ENCODE measurements around the gene OR2L2.

OR2L2 gene

GRCh38 chr1:248046536-248046935 lies 16.7 kb downstream of the OR2L2 start, which contains the start of gene OR2L3:
Gene OR2L3 (plus strand): TSS chr1:248046836. CDS start chr1:248060682, 13,846 bp downstream.
- peak within 1 kb of the TSS; percentile 43; the same call in 1 of the 2 replicates for H3K4me3 ChIP-seq (ENCODE audit: low read length)
- peaks cover 12% of the 10 kb centered on the region for H3F3A ChIP-seq (ENCODE audit: insufficient read depth, low read length)
- no peaks in the 10 kb centered on the region; the same call in 1 of the 2 replicates for H3K9me2 ChIP-seq (replicated peaks; ENCODE audit: insufficient read depth, low read length)
- no peaks in the 10 kb centered on the region for H3K36me3 ChIP-seq (replicated peaks; ENCODE audit: insufficient read depth, low read length)
- no peak within 1 kb of the TSS for H3K9ac ChIP-seq (ENCODE audit: low read length)
- DNase-seq = no peak
- H3K9me3 ChIP-seq (replicated peaks; ENCODE audit: insufficient read depth, low read length) = no peaks in the 10 kb centered on the region
- H3K79me2 ChIP-seq (ENCODE audit: low read length) = no peaks in the 10 kb centered on the region
- no peaks in the 10 kb centered on the region for H3K27me3 ChIP-seq (replicated peaks; ENCODE audit: insufficient read depth, low read length)
- 0 out of 2 replicates have a peak within 1 kb of the TSS, but pooled peaks have one; percentile 17 for H2AFZ ChIP-seq (ENCODE audit: low read length)
- peak within 1 kb of the TSS; percentile 57 for H3K4me2 ChIP-seq (ENCODE audit: low read depth, low read length)
- no peaks in the 10 kb centered on the region for H4K20me1 ChIP-seq (ENCODE audit: insufficient read depth, low read length)
- TF ChIP-seq CTCF (IDR thresholded peaks at IDR 0.05; ENCODE audit: low read length) = no peak
- TF ChIP-seq EZH2phosphoT487 (IDR thresholded peaks at IDR 0.05; ENCODE audit: low read length) = no peak
- TF ChIP-seq EZH2 (optimal IDR thresholded peaks at IDR 0.05; ENCODE audit: low read depth, low read length) = no peak
- peaks cover 4% of the 10 kb centered on the region; the same call in 1 of the 2 replicates for H3K4me1 ChIP-seq (ENCODE audit: low read length)
- peak within 1 kb of the TSS; percentile 31; the same call in 1 of the 2 replicates for H3K27ac ChIP-seq (ENCODE audit: low read length)

GRCh38 chr1:248047008-248047407 lies 17.1 kb downstream of the OR2L2 start:
- DNase-seq = no peak
- Histone ChIP-seq H3K36me3 (replicated peaks; ENCODE audit: insufficient read depth, low read length) (no peaks in the 10 kb centered on the region), H3K4me2 (ENCODE audit: low read depth, low read length) (no peak overlapping the region), H3K79me2 (ENCODE audit: low read length) (no peaks in the 10 kb centered on the region), H3K9me2 (replicated peaks; ENCODE audit: insufficient read depth, low read length) (no peaks in the 10 kb centered on the region; the same call in 1 of the 2 replicates), H3K27me3 (replicated peaks; ENCODE audit: insufficient read depth, low read length) (no peaks in the 10 kb centered on the region), H3K4me1 (ENCODE audit: low read length) (peaks cover 4% of the 10 kb centered on the region; the same call in 1 of the 2 replicates), H3K9me3 (replicated peaks; ENCODE audit: insufficient read depth, low read length) (no peaks in the 10 kb centered on the region), H3K9ac (ENCODE audit: low read length) (no peak overlapping the region), H2AFZ (ENCODE audit: low read length) (no peak overlapping the region), H4K20me1 (ENCODE audit: insufficient read depth, low read length) (no peaks in the 10 kb centered on the region), H3F3A (ENCODE audit: insufficient read depth, low read length) (peaks cover 12% of the 10 kb centered on the region), H3K4me3 (ENCODE audit: low read length) (no peak overlapping the region), H3K27ac (ENCODE audit: low read length) (no peak overlapping the region)
- no peak for TF ChIP-seq EZH2 (optimal IDR thresholded peaks at IDR 0.05; ENCODE audit: low read depth, low read length)
- no peak for TF ChIP-seq EZH2phosphoT487 (IDR thresholded peaks at IDR 0.05; ENCODE audit: low read length)
- no peak for TF ChIP-seq CTCF (IDR thresholded peaks at IDR 0.05; ENCODE audit: low read length)

GRCh38 chr1:248054671-248055070 lies 24.8 kb downstream of the OR2L2 start:
- Histone ChIP-seq H3K9me3 (replicated peaks; ENCODE audit: insufficient read depth, low read length) (no peaks in the 10 kb centered on the region), H2AFZ (ENCODE audit: low read length) (no peak overlapping the region), H3K9me2 (replicated peaks; ENCODE audit: insufficient read depth, low read length) (no peaks in the 10 kb centered on the region), H3K4me3 (ENCODE audit: low read length) (no peak overlapping the region), H3K9ac (ENCODE audit: low read length) (no peak overlapping the region), H4K20me1 (ENCODE audit: insufficient read depth, low read length) (no peaks in the 10 kb centered on the region), H3K4me1 (ENCODE audit: low read length) (no peaks in the 10 kb centered on the region), H3K27ac (ENCODE audit: low read length) (no peak overlapping the region), H3K36me3 (replicated peaks; ENCODE audit: insufficient read depth, low read length) (no peaks in the 10 kb centered on the region), H3F3A (ENCODE audit: insufficient read depth, low read length) (no peaks in the 10 kb centered on the region), H3K79me2 (ENCODE audit: low read length) (no peaks in the 10 kb centered on the region), H3K4me2 (ENCODE audit: low read depth, low read length) (no peak overlapping the region), H3K27me3 (replicated peaks; ENCODE audit: insufficient read depth, low read length) (no peaks in the 10 kb centered on the region)
- DNase-seq = no peak
- no peak for TF ChIP-seq EZH2 (optimal IDR thresholded peaks at IDR 0.05; ENCODE audit: low read depth, low read length)
- TF ChIP-seq EZH2phosphoT487 (IDR thresholded peaks at IDR 0.05; ENCODE audit: low read length) = no peak
- no peak for TF ChIP-seq CTCF (IDR thresholded peaks at IDR 0.05; ENCODE audit: low read length)

All from MM.1S (cell line).